DMS53 treated with DMSO at 0.1 percent for 48 hours (cell line): ENCODE measurements around the gene CCDC30.
A peak's percentile ranks its signal among the peaks of the same experiment; 100 is the strongest.

Experiments used
- DNase-seq: peaks from one replicate; lab custom pipeline; 2025; ENCODE audit not compliant: unreplicated experiment; lab: John Stamatoyannopoulos, UW

Gene CCDC30

DNA sequence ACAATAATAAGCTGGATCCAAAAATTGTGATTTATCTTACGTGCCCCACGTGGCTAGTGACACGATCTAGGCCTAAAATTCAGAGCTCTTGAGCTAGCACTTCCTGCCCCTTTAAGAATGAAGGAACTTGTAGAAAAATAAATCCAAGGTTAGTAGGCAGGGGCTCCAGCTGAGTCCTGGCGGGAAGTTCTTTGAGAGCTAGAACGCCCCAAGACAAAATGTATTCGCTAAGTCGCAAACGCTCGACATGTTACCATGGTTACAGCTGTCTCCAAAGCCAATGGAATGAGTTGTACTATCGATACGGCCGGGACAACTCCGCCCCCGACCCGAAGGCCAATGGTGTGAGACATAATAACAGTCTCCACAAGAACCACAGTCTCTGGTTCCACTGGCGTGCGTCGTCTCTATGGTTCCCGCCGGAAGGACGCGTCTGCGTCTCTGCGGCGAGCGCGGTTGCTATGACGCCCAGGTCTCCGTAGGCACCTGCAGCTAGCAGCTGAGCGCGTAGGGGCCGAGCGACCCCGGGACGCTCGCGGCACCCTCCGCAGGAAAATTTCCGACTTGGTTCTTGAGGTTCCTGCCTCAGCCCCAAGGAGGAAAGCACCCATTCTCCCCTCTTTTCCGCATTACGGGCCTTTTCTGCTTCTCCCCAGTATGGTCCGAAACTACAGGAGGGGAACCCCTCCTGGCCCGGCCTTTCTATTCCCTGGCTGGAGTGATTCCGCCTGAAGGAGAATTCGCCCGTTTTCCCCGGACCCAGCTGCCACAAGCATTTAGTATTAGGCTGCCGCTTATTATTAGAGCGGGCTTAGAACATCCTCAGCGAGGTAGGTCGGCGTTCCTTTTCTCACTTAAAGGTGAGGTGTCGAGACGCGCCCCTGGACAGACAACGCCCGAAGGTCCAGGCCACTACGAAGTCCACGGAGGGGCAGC is at the start of gene CCDC30:
Gene CCDC30, plus strand, starts transcription at position 459 of the 936 bp plus-strand sequence. CDS start 17,266 bp downstream, outside the sequence.
- peak; percentile 99 for DNase-seq

DNA sequence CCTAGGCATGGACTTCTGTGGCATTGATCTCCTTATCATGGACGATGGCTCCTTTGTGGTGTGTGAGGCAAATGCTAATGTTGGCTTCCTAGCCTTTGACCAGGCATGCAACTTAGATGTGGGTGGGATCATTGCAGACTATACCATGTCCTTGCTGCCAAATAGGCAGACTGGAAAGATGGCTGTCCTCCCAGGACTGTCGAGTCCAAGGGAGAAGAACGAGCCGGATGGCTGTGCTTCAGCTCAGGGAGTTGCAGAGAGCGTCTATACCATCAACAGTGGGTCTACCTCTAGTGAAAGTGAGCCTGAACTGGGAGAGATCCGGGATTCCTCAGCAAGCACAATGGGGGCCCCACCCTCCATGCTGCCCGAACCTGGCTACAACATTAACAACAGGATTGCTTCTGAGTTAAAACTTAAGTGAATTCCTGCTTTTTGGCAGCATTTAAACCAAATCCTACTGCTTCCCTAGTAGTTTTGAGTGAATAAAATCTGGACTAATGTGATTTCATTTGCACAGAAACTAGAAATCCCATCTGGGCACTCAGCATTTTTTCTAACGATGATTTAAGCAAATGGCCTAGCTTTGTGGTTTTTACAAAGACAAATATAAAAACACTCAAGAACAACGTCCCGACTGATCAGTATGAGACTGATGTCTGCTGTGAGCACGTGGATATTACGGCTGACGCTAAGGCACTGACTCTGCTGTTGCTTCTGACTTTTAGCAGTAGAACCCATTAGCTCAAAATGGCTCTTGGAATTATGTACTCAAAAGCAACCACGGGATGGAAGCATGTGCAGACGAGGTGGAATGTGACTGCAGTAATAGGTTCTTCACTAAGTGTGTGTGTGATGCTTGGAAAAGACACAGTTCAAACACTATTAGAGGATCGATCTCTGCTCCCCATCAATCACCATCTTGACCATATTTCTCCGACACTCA is 48.3 kb upstream of the CCDC30 start:
- DNase-seq = no peak

DNA sequence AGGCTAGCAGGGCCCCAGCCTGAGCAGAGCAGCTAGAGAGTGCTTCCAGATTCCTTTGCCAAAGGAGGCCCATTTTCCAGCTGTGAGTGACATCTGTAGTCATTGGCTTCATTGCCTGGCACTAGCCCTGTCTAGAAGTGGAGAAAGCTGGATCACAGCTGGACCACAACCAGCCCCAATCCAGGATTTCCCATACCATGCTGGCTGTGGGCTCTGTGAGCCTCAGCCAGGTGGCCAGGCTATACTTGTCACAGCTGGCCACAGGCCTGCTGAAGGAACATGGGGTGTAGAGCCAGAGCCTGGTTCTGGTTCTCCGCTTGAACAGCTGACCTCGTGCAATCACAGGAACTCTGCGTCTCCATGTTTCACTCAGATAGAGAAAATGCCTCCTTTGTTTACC is 45.9 kb upstream of the CCDC30 start:
- DNase-seq = no peak

DNA sequence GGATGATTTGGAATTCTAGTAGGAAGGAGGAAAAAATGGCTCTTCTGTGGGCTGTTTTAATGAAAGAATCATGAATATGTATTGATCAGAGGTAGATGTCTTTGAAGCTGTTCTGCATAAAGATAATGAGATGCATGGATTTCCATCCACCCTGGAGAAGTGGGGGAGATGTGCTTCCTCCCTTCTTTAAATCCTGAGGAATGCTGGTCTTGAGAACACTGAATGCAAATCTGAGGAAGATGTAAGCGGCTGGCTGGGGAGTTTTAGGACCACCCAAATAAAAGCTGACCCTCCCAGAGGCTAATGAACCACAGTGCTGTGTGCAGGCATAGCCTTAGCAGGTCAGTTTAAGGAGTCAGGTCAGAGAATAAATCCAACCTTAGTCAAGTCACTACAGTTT is 44.6 kb upstream of the CCDC30 start:
- no peak for DNase-seq

DNA sequence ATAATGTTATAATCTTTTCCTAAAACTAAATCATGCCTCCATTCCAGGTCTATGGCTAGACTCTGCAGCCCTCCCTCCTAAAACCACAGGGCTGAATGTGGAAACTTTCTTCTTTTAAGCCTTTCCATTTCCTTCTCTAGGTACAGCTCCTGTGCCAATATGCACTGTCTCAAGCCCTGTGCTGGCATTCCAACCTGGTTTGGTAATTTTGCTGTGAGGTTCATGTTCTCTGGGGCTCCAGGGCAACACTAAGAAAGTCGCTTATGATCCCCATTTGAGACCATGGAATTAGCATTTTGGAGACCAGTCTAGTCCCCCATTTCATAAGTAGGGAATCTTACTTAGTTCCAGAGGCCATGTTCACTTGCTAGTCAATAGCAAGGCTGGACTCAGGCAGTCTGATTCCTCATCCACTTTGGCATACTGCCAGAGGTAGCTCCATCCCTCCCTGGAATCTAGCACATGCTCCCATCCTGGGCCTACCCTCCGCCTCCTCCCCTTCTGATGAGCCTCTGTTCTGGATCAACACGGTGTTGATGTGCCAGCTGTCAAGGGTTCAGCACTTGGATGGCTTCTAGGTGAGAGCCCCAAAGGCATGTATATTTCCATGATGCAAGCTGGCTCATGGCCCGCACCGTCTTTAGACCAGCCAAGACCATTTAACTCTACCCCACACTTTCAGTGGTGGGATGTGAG is 43.8 kb upstream of the CCDC30 start:
- no peak for DNase-seq

DNA sequence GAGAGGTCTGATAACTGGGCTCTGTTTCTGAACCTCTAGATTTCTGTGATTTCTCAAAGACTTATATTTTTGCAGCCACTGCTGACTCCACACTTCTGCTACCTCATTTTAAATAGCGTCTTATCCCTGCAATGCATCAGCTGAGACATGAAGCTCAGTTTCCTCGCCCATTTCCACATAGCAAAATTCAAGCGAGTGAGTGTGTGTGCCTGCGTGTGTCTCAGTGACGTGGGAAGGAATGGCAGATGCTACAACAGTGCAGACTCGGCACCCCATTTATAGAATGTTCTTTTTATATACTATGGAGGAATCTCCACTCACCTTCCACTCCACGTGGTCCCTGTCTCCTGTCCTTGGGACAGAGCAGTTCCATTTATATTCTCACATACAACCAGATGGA is 43.0 kb upstream of the CCDC30 start:
- DNase-seq = no peak

DNA sequence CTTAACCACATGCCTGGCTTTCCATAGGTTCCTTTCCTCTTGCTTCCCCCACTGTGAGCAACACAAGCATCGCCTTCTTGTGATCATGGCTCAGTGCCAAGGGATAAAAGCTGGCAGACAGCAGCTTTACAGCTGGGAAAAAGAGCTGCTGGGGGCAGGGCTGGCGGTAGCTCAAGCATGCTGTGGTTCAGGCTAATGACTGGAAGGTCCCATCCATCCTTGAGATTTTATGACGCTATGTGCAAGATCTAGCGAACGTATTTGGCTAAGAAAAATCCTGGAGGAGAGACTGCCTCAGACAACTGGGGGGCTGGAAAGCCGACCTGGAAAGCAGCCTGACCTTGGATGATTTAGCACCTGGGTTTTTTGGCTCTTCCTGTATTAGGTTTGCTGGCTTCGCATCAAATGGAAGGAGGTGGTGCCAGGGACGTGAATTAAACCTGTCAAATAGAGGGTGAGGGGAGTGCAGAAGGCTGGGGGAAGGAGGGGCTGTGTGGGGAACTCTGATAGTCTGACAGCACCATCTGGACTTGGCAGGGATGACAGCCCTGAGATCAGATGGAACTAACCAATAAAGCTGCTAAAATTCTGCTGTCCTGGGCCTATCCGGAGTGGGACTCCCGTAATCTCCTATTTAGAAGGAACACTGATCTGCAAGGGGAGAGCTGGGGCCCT is 42.0 kb upstream of the CCDC30 start:
- DNase-seq = peak; percentile 37

DNA sequence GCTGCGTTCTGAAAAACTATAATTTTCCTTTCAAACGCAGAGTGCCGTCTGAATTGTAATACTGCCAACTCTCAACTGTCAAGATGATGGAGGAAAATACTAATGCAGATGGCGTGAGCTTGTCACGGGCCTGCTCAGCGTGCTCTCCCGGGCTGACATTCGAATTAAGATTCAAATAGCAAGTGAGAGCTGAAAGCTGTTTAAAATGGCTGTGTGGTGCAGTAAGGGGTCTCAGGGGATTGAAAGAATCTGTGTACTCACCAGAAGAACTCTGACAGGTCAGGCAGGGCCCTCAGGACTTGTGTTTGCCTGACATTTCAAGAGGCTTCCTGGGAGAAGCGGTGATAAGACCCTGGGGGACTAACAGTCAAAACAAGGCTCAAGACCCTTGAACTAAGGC is 40.3 kb upstream of the CCDC30 start:
- no peak for DNase-seq

DNA sequence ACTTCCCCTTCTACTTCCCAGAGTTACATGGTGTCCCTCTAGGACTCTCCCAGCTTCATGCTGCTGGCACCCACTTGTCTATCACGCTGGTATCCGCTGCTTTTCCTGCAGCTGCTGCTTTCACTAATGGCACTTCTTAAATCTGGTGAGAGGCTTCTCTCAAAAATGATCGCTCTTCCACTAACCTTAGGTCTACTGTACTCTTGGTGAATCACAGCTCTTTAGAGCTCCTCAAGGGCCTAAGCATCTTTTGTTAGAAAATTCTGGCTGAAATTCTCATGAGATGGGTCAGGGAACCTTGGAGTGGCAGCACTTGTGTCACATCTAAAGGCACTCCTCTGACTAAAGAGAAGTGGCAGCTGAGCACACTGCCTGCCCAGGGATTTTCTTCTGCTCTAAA is 39.4 kb upstream of the CCDC30 start:
- DNase-seq = no peak

DNA sequence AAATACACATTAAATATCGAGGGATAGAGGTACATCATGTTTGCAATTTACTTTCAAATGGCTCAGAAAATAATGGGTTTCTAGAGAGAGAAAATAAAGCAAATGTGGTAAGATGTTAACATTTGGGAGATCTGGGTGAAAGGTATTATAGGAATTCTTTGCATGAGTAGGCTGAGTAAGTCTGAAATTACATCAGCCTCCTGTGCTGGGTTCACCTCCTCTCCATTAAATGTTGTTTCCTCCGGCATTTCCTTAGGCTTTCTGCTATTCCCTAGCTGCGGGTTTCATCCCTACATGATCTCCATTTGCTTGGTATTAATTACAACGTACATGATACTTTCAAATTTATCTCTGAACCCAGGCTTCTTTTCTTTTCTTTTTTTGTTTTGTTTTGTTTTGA is 38.9 kb upstream of the CCDC30 start:
- DNase-seq = no peak

DNA sequence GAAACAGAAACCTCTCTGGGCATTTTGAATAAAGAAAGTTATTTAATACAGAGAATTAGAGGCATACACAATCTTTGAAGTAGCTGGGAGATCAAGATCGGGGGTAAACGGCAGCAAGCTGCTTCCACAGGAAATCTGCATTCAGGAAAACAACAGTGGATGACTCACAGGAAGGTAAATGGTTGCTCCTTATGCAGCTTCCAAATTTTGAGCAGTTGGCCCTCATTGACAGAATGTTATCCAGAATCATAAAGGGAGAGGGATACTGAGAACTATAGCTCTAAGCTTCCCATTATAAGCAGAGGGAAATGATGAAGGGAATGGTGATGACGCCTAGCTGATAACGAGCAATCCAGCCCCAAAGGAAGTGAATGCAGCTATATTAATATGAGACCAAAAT is 35.8 kb upstream of the CCDC30 start:
- DNase-seq = no peak

DNA sequence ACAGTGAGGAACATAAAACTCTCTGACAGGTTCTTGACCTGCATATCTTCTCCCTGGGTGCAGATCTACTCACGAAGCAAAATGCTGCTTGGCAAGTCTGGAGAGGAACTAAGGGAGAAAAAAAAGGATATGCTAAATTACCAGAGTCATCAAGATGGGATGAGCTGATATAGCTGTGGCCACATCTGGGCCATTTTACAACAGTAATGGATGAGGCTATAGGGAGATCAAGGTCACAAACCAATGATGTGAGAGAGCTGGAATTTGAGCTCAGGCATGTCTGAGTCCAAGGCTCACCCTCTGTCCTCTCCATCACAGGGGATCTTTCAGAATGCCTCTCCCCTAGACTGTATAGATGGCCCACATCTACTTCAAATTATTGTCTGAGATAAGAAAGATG is 33.5 kb upstream of the CCDC30 start:
- DNase-seq = no peak

DNA sequence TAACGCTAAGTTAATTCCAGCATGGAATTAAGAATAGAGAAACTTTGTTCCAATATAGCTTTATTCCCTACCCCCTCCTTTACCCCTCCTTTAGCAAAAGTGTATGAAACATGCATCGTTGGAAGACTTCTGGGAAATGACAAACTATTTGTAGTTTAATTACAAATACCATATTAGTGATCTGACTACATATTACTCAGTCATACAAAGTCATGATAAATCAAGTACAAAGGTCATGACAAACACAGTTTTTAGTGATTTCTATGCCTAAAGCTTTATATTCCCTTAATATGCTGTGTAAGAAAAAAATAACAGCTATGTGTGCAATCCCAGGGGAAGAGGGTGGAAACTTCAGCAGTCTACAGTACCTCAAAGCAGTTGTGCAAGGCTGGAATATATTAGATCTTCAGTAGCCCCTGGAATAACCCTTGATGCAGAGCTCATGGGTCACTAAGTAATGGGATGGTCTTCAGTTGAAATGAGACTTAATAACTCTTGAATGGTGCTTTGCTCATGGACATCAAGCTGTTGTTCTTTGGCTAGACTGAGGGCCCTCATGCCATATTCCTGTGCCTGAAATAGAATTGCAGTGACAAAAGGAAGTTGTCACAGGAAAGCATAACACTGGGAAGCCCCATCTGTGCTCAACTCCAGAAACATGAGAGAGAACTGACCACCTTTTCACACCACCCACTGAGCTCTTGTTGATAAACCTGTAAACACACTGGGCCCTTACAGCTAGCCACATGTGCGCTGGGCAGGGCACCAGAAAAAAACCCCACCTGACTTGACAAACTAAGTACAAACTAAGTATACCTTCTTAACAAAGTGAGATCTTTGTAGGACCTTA is 32.6 kb upstream of the CCDC30 start:
- no peak for DNase-seq

DNA sequence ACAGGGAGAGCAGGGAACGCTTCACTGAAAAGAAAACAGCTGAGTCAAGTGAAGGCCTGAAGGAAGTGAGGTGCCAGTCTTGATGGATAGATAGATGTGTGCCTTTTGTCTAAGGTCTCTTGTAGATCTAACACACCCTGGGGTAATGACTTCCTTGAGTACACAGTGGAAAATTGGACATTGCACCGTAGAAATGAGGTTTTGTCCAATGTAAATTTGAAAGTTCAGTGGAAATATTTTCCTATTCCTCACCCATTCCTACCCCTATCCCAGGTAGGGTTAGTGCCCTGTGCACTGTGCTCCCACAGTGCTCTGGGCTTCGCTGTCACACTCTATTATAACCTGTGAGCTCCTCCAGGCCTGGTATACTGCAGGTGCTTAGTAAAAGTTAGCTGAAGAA is 31.6 kb upstream of the CCDC30 start:
- DNase-seq = no peak

DNA sequence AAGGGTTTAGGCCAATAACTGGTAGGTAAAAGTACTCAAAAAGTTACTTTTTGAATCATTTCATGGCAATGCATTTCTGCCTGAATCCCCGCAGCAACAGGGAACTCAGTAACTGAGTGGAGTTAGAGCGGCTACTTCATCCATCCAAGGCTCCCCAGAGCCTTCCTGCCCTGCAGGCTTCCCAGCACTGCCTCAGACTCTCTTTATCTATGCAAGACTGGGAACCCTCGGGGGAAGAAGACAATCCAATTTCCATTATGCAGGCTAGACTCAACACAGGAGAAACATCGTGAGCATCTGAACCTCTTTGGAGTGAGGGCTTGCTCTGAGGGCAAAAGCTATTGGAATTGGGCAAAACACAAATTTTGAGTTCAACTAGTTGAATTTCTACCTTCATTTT is 30.4 kb upstream of the CCDC30 start:
- DNase-seq = no peak

DNA sequence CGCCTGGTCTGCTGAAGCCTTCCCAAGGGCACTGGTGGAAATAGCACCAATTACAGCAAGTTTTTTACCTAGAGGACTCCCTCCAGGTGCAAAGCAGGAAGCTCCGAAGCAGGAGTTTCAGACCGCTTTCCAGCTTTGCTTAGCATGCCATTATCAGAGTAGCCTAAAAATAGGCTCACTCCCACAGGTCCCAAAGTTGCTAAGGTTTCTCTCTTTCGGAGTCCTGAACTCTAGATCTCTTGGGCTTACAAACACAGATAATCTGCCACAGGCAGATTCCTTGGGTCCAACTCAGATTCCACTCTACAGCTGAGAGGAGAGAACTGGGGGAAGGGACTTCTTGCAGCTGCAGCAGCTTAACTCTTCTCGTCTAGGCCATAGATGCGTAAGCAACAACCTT is 29.7 kb upstream of the CCDC30 start:
- DNase-seq = no peak

DNA sequence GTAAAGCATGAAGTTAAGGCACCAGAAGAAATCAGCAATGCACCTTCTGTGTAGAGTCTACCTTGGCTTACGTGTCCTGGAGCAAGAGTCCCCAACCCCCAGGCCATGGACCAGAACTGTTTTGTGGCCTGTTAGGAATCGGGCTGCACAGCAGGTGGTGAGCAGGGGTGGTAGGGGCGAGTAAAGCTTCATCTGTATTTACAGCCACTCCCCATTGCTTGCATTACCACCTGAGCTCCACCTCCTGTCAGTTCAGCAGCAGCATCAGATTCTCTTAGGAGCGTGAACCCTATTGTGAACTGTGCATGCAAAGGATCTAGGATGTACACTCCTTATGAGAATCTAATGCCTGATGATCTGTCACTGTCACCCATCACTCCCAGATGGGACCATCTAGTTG is 28.7 kb upstream of the CCDC30 start:
- DNase-seq = no peak

DNA sequence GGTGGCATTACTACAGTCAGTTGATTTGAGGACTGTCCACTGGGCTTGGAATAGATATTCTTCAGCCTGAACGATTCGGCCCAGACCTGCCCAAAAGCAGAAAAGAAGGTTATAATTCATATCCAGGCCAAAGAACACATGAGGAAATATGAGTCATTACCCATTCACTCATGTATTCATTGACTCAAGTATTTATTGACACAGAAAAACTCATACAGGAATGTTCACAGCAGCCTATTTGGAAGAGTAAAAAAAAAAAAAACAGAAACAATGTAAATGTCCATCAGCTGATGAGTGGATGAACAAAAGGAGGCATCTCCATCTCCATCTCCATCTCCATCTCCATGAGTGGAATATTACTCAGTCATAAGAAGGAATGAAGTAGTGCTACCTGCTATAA is 23.1 kb upstream of the CCDC30 start:
- DNase-seq = peak; percentile 89

DNA sequence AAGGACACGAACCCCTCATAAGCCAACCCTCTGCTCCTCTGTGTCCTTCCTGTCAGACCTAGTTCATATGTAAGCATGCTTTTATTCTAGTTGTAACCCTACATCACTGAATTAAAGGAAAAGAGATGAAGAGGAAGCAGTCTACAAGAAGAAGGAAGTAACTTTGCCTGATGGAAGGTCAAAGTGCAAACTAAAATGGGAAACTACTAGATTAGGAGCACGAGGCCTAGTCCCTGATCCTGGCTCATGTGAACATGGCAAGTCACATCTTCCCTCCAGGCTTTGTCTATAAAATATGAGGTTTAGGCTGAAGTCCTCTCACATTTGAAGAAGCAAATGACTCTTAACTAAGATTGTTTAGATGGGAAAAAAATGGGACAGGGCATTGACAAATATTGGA is 20.4 kb upstream of the CCDC30 start:
- DNase-seq = no peak

DNA sequence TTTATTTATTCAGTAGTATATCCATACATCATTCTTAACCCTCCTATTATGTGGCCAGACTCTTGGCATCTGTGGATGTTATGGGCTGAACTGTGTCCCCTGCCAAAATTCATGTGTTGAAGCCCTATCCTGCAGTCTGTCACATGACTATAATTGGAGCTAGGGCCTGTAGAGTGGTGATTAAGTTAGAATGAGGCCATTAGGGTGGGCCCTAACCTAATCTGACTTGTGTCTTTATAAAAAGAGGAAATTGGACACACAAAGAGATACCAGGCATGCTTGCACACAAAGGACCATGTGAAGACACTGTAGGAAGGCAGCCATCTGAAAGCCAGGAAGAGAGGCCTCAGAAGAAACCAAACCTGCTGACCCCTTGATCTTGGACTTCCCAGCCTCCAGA is 13.8 kb upstream of the CCDC30 start:
- DNase-seq = no peak
